ENCODE data around the gene SPTBN1. TPM values are rescaled to one million over a fixed set of nuclear protein-coding genes. Genes with fewer than 3 reads are reported as not detected.

The SPTBN1 gene
- total and polyA plus RNA-seq, 2 experiments from 2014 or later, result 58.1 to 204 TPM

- H3K27me3 ChIP-seq (ENCODE audit: insufficient read depth), result peaks cover 16% of the 10 kb centered on the region; the same call in 1 of the 2 replicates
- H4K20me1 ChIP-seq (replicated peaks; ENCODE audit: insufficient read depth), result no peaks in the 10 kb centered on the region
- H3K27ac Mint-ChIP-seq, result no peak overlapping the region
- peaks cover 6% of the 10 kb centered on the region; the same call in 2 of the 3 replicates for H3K4me1 Mint-ChIP-seq
- no peak for DNase-seq (ENCODE audit: low spot score)
- TF ChIP-seq ZNF462 (CRISPR knock-in tag; IDR thresholded peaks at IDR 0.05) (no peak), JUNB (IDR thresholded peaks at IDR 0.05; ENCODE audit: unreplicated experiment) (no peak), REST (IDR thresholded peaks at IDR 0.05; ENCODE audit: unreplicated experiment) (no peak), NANOG (IDR thresholded peaks at IDR 0.05; ENCODE audit: borderline replicate concordance) (no peak), EZH2 (IDR thresholded peaks at IDR 0.05; ENCODE audit: low read depth, unreplicated experiment) (no peak), CREB1 (CRISPR knock-in tag; IDR thresholded peaks at IDR 0.05; ENCODE audit: low read depth) (no peak), ETS1 (IDR thresholded peaks at IDR 0.05) (no peak), ZNF331 (CRISPR knock-in tag; IDR thresholded peaks at IDR 0.05; ENCODE audit: low read depth) (no peak), POLR2AphosphoS5 (IDR thresholded peaks at IDR 0.05; ENCODE audit: low read depth) (no peak), CTCF (conservative IDR thresholded peaks at IDR 0.05; ENCODE audit: low read depth in 2 of 2) (no peak), ZNF114 (CRISPR knock-in tag; IDR thresholded peaks at IDR 0.05) (no peak), EZH2phosphoT487 (IDR thresholded peaks at IDR 0.05; ENCODE audit: unreplicated experiment) (no peak), STAT1 (IDR thresholded peaks at IDR 0.05; ENCODE audit: unreplicated experiment) (no peak)
- no peaks in the 10 kb centered on the region for H3K36me3 Mint-ChIP-seq (ENCODE audit: low read depth)
- H3K4me3 Mint-ChIP-seq, result no peak overlapping the region
- H3K4me1 ChIP-seq (ENCODE audit: insufficient read depth), result no peaks in the 10 kb centered on the region
- no peak overlapping the region for H3K4me3 ChIP-seq
- H3K27me3 Mint-ChIP-seq (ENCODE audit: insufficient read depth, low read depth, poor library complexity), result peaks cover 4% of the 10 kb centered on the region
- no peak overlapping the region for H3K27ac ChIP-seq (ENCODE audit: low read depth)
- no peak for ATAC-seq
- no peak overlapping the region for H3K4me2 ChIP-seq
- no peaks in the 10 kb centered on the region for H3F3A ChIP-seq (replicated peaks; ENCODE audit: low read depth)
- H3K36me3 ChIP-seq (ENCODE audit: insufficient read depth), result no peaks in the 10 kb centered on the region
- H2AFZ ChIP-seq, result no peak overlapping the region
- H3K9me2 ChIP-seq (ENCODE audit: insufficient read depth), result no peaks in the 10 kb centered on the region
- H3K9me3 Mint-ChIP-seq, result no peaks in the 10 kb centered on the region
- no peaks in the 10 kb centered on the region for H3K79me2 ChIP-seq (replicated peaks; ENCODE audit: insufficient read depth)
Measured at GRCh38 chr2:54712516-54712915, 256.4 kb downstream of the SPTBN1 start.

All from GM23338 (cell line).